Measurements from ENCODE around the gene RALGPS1.

- TF ChIP-seq USF1 (IDR thresholded peaks at IDR 0.05; ENCODE audit: borderline replicate concordance, low read depth) (no peak), EZH2phosphoT487 (IDR thresholded peaks at IDR 0.05; ENCODE audit: borderline replicate concordance, low read depth) (no peak), POLR2AphosphoS5 (IDR thresholded peaks at IDR 0.05; ENCODE audit: low read depth, low read length) (no peak), EP300 (IDR thresholded peaks at IDR 0.05; ENCODE audit: borderline replicate concordance in 1 of 2, low read depth in 1 of 2, low read length in 1 of 2) (no peak), RFX5 (IDR thresholded peaks at IDR 0.05; ENCODE audit: low read length) (no peak), GATA2 (CRISPR knock-in tag; IDR thresholded peaks at IDR 0.05) (no peak), ELF1 (IDR thresholded peaks at IDR 0.05) (no peak)
- TF ChIP-seq, protein P1, sequence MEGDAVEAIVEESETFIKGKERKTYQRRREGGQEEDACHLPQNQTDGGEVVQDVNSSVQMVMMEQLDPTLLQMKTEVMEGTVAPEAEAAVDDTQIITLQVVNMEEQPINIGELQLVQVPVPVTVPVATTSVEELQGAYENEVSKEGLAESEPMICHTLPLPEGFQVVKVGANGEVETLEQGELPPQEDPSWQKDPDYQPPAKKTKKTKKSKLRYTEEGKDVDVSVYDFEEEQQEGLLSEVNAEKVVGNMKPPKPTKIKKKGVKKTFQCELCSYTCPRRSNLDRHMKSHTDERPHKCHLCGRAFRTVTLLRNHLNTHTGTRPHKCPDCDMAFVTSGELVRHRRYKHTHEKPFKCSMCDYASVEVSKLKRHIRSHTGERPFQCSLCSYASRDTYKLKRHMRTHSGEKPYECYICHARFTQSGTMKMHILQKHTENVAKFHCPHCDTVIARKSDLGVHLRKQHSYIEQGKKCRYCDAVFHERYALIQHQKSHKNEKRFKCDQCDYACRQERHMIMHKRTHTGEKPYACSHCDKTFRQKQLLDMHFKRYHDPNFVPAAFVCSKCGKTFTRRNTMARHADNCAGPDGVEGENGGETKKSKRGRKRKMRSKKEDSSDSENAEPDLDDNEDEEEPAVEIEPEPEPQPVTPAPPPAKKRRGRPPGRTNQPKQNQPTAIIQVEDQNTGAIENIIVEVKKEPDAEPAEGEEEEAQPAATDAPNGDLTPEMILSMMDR (IDR thresholded peaks at IDR 0.05) = no peak
- TF ChIP-seq, protein P2, sequence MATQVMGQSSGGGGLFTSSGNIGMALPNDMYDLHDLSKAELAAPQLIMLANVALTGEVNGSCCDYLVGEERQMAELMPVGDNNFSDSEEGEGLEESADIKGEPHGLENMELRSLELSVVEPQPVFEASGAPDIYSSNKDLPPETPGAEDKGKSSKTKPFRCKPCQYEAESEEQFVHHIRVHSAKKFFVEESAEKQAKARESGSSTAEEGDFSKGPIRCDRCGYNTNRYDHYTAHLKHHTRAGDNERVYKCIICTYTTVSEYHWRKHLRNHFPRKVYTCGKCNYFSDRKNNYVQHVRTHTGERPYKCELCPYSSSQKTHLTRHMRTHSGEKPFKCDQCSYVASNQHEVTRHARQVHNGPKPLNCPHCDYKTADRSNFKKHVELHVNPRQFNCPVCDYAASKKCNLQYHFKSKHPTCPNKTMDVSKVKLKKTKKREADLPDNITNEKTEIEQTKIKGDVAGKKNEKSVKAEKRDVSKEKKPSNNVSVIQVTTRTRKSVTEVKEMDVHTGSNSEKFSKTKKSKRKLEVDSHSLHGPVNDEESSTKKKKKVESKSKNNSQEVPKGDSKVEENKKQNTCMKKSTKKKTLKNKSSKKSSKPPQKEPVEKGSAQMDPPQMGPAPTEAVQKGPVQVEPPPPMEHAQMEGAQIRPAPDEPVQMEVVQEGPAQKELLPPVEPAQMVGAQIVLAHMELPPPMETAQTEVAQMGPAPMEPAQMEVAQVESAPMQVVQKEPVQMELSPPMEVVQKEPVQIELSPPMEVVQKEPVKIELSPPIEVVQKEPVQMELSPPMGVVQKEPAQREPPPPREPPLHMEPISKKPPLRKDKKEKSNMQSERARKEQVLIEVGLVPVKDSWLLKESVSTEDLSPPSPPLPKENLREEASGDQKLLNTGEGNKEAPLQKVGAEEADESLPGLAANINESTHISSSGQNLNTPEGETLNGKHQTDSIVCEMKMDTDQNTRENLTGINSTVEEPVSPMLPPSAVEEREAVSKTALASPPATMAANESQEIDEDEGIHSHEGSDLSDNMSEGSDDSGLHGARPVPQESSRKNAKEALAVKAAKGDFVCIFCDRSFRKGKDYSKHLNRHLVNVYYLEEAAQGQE (IDR thresholded peaks at IDR 0.05; ENCODE audit: low read depth, low read length) = no peak
These were observed 38.6 kb downstream of the RALGPS1 start for GRCh38 chr9:126953041-126953809.
